Nephron progenitor cell (in vitro differentiated cells): ENCODE measurements around the gene ARHGAP35.

ENCODE experiments used
- DNase-seq: peaks from one replicate; pipeline ENCODE4 v3.0.0; 2021
- H3K27ac Mint-ChIP-seq: 2 replicates; pipeline ENCODE4 v1.8.0; 2021; ENCODE audit warnings: mild to moderate bottlenecking, moderate library complexity, mixed read lengths
- H3K27me3 Mint-ChIP-seq: 2 replicates; pipeline ENCODE4 v1.8.0; 2021; ENCODE audit warnings: mild to moderate bottlenecking, low read depth, mixed read lengths; ENCODE audit not compliant: poor library complexity
- H3K36me3 Mint-ChIP-seq: 2 replicates; pipeline ENCODE4 v1.8.0; 2021; ENCODE audit warnings: low read depth, mixed read lengths
- H3K4me1 Mint-ChIP-seq: 2 replicates; pipeline ENCODE4 v1.8.0; 2021; ENCODE audit warnings: mixed read lengths
- H3K4me3 Mint-ChIP-seq: 2 replicates; pipeline ENCODE4 v1.8.0; 2021; ENCODE audit warnings: mild to moderate bottlenecking, moderate library complexity, mixed read lengths
- H3K9me3 Mint-ChIP-seq: 2 replicates; pipeline ENCODE4 v1.8.0; 2021; ENCODE audit warnings: mild to moderate bottlenecking, moderate library complexity, mixed read lengths
- CTCF ChIP-seq: fragments of 200-600 bp; sonication (generic); IDR thresholded peaks from 2 replicates; pipeline ENCODE4 v1.5.0; 2021; ENCODE audit warnings: antibody characterized with exemption

The ARHGAP35 gene

DNA sequence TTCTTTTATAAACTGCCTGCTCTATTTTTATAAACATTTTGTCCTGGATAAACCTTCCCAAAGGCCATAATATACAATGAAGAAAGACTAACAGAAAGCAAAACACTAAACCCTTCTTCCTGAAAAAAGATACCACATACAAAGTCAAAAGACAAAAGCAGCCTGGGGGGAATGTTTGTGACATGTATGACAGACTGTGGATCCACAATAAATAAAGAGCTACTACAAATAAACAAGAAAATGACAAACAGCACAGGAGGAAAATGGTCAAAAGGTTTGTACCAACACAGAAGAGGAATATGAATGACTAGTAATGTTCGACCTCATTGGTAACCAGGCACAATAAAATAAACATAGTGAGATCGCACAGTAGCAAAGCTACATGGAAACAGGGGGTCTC is 29.9 kb upstream of the ARHGAP35 start:
- DNase-seq = no peak
- H3K9me3 Mint-ChIP-seq = peaks cover 14% of the 10 kb centered on the region
- H3K27ac Mint-ChIP-seq = no peak overlapping the region
- TF ChIP-seq CTCF = no peak
- H3K36me3 Mint-ChIP-seq = no peaks in the 10 kb centered on the region
- H3K4me3 Mint-ChIP-seq = no peak overlapping the region
- H3K4me1 Mint-ChIP-seq = peaks cover 15% of the 10 kb centered on the region
- H3K27me3 Mint-ChIP-seq = peaks cover 5% of the 10 kb centered on the region

DNA sequence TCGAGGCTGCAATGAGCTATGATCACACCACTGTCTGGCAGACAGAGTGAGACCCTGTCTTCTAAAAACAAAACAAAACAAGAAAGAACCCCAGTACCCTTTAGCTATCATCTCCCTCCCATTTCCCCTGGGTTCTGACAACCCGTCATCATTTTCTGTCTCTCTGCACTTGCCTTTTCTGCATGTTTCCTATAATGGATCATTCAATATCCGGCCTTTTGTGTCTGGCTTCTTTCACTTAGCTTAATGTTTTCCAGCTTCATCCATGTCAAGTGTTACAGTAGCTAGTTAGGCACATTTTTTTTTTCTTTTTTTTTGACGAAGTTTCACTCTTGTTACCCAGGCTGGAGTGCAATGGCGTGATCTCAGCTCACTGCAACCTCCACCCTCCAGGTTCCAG is 26.7 kb upstream of the ARHGAP35 start:
- Mint-ChIP-seq H3K4me1 (peaks cover 5% of the 10 kb centered on the region), H3K27me3 (peaks cover 5% of the 10 kb centered on the region), H3K9me3 (peaks cover 10% of the 10 kb centered on the region), H3K36me3 (peaks cover 11% of the 10 kb centered on the region), H3K27ac (no peak overlapping the region), H3K4me3 (no peak overlapping the region)
- no peak for DNase-seq
- no peak for TF ChIP-seq CTCF

DNA sequence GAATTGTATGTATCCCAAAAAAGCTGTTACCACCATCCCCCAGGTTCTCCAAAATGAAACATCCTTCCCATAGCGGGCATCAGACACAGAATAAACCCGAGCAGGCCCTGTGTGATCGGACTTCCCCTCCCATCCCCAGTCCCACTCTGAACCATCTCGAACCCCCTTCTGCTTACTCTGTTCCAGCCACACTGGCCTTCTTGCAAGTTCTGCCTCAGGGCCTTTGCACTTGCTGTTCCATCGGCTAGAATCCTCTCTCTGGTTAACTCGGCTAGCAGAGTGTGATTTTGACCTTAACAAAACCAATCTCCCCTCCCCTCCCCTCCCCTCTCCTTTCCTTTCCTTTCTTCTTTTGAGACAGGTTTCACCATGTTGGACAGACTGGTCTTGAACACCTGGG is 25.8 kb upstream of the ARHGAP35 start:
- Mint-ChIP-seq H3K27ac (no peak overlapping the region), H3K4me3 (no peak overlapping the region), H3K9me3 (peaks cover 8% of the 10 kb centered on the region), H3K36me3 (peaks cover 13% of the 10 kb centered on the region), H3K27me3 (peaks cover 3% of the 10 kb centered on the region), H3K4me1 (peaks cover 2% of the 10 kb centered on the region)
- TF ChIP-seq CTCF = no peak
- DNase-seq = no peak

DNA sequence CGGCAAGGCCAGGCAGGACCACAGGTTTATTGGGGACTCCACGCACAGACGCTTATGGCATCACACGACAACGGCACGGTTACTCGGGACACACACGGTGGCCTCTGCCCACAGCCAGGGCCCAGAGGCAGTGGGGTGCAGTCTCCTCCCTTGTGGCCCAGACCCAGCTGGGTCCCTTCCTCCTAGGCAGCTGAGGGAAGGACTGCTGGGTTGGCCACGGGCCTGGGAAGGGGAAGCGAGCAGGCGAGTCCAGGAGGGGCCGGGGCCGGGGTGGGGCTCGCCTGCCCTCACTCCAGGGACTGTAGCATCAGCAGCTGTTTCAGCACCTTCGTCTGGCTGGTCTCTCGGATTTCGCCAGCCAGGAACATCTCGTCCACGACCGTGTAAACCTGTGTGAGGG is 22.6 kb upstream of the ARHGAP35 start:
- H3K4me3 Mint-ChIP-seq = no peak overlapping the region

GRCh38 chr19:46839752-46840497 is 20.9 kb upstream of the ARHGAP35 start:
- Mint-ChIP-seq H3K27me3 (no peaks in the 10 kb centered on the region), H3K4me1 (no peaks in the 10 kb centered on the region), H3K9me3 (no peaks in the 10 kb centered on the region), H3K27ac (peak overlapping the region; percentile 16), H3K4me3 (no peak overlapping the region), H3K36me3 (peaks cover 25% of the 10 kb centered on the region)
- no peak for TF ChIP-seq CTCF
- DNase-seq = no peak

More for the DNA sequence above, 22.6 kb upstream of the ARHGAP35 start:
- peaks cover 20% of the 10 kb centered on the region for H3K36me3 Mint-ChIP-seq
- H3K27me3 Mint-ChIP-seq = no peaks in the 10 kb centered on the region
- no peak for DNase-seq
- no peaks in the 10 kb centered on the region for H3K9me3 Mint-ChIP-seq
- TF ChIP-seq CTCF = no peak
- H3K4me1 Mint-ChIP-seq = no peaks in the 10 kb centered on the region
- peak overlapping the region; percentile 64 for H3K27ac Mint-ChIP-seq

- Mint-ChIP-seq H3K27ac (no peak overlapping the region), H3K4me3 (no peak overlapping the region), H3K36me3 (peaks cover 27% of the 10 kb centered on the region), H3K4me1 (peaks cover under 1% of the 10 kb centered on the region), H3K9me3 (no peaks in the 10 kb centered on the region), H3K27me3 (no peaks in the 10 kb centered on the region)
- TF ChIP-seq CTCF = peak; percentile 83
- DNase-seq = peak; percentile 61
Measured at GRCh38 chr19:46840498-46840942, 20.3 kb upstream of the ARHGAP35 start.
